IMR-90 (cell line): ENCODE results near the gene SPATA2. TPM values are rescaled to one million over a fixed set of nuclear protein-coding genes. Genes with fewer than 3 reads are reported as not detected.

Experiments used
- ATAC-seq: fragments of 200-7000 bp; cut with Tn5 transposase; 2 replicates; pipeline ENCODE4 v1.9.1; 2020; ENCODE audit warnings: low read depth, mild to moderate bottlenecking, moderate library complexity
- BruUV-seq: library from RNA; stranded (reverse); fragments of 400-500 nt; replicated peaks from 2 replicates; lab custom pipeline; 2021; lab: Mats Ljungman, UMichigan
- CTCF ChIA-PET: fragments of 300-600 bp; formaldehyde crosslinking; extraction: SDS; loops from one replicate; lab custom pipeline; 2021; ENCODE audit warnings: antibody characterized with exemption; lab: Yijun Ruan, JAX
- POLR2A ChIA-PET: fragments of 300-600 bp; sonication (Branson Sonifier 250); formaldehyde crosslinking; loops from one replicate; lab custom pipeline; 2022; ENCODE audit warnings: antibody characterized with exemption; ENCODE audit not compliant: unreplicated experiment; lab: Charles Lee
- DNase-seq: peaks from one replicate; pipeline ENCODE4 v3.0.0; 2013
- H2AFZ ChIP-seq: replicated peaks from 2 replicates; pipeline ENCODE3; 2013; ENCODE audit warnings: low read length, mild to moderate bottlenecking; ENCODE audit not compliant: poor library complexity
- H2AK5ac ChIP-seq: 2 replicates; pipeline ENCODE4 v1.6.1; 2013; ENCODE audit warnings: low read depth, low read length, inconsistent platforms
- H2AK9ac ChIP-seq: replicated peaks from 2 replicates; pipeline ENCODE3; 2013; ENCODE audit warnings: mild to moderate bottlenecking, low read depth, low read length, moderate library complexity; ENCODE audit not compliant: poor library complexity
- H2BK120ac ChIP-seq: 2 replicates; pipeline ENCODE4 v1.6.1; 2013; ENCODE audit warnings: low read depth, low read length, inconsistent platforms
- H2BK15ac ChIP-seq: 3 replicates; pipeline ENCODE4 v1.6.1; 2013; ENCODE audit warnings: low read depth, low read length, inconsistent platforms
- H2BK20ac ChIP-seq: 2 replicates; pipeline ENCODE4 v1.6.1; 2013; ENCODE audit warnings: low read depth, mild to moderate bottlenecking, inconsistent platforms, low read length, moderate library complexity
- H2BK5ac ChIP-seq: 2 replicates; pipeline ENCODE4 v1.6.1; 2013; ENCODE audit warnings: mild to moderate bottlenecking, low read depth, low read length, inconsistent platforms; ENCODE audit not compliant: poor library complexity, severe bottlenecking
- H3K14ac ChIP-seq: replicated peaks from 2 replicates; pipeline ENCODE4 v1.6.1; 2013; ENCODE audit warnings: low read depth, low read length, inconsistent platforms
- H3K18ac ChIP-seq: 2 replicates; pipeline ENCODE4 v1.6.1; 2013; ENCODE audit warnings: low read depth, low read length, control low read depth
- H3K23ac ChIP-seq: 2 replicates; pipeline ENCODE4 v1.6.1; 2013; ENCODE audit warnings: low read depth, low read length, inconsistent platforms
- H3K27ac ChIP-seq: 2 replicates; pipeline ENCODE4 v1.5.1; 2013; ENCODE audit warnings: mild to moderate bottlenecking, control low read depth, low read length; ENCODE audit not compliant: insufficient read depth
- H3K27me3 ChIP-seq: 2 replicates; pipeline ENCODE4 v1.6.1; 2013; ENCODE audit warnings: low read length; ENCODE audit not compliant: control insufficient read depth, insufficient read depth
- H3K36me3 ChIP-seq: 2 replicates; pipeline ENCODE4 v1.6.1; 2013; ENCODE audit warnings: low read length, mixed read lengths; ENCODE audit not compliant: control insufficient read depth, insufficient read depth
- H3K4ac ChIP-seq: 2 replicates; pipeline ENCODE4 v1.6.1; 2013; ENCODE audit warnings: low read depth, low read length, inconsistent platforms
- H3K4me1 ChIP-seq: 2 replicates; pipeline ENCODE4 v1.6.1; 2013; ENCODE audit warnings: low read length, mixed read lengths; ENCODE audit not compliant: control insufficient read depth, insufficient read depth
- H3K4me2 ChIP-seq: 2 replicates; pipeline ENCODE4 v1.6.1; 2013; ENCODE audit warnings: low read depth, mild to moderate bottlenecking, control low read depth, low read length, moderate library complexity
- H3K4me3 ChIP-seq: 2 replicates; pipeline ENCODE4 v1.5.1; 2013; ENCODE audit warnings: low read depth, mild to moderate bottlenecking, control low read depth, low read length, moderate library complexity; ENCODE audit not compliant: insufficient read depth
- H3K56ac ChIP-seq: 2 replicates; pipeline ENCODE4 v1.6.1; 2013; ENCODE audit warnings: low read length, inconsistent platforms; ENCODE audit not compliant: insufficient read depth; ENCODE audit errors: extremely low read depth
- H3K79me1 ChIP-seq, 2 experiments: 2 replicates each; pipeline ENCODE4 v1.6.1; 2013; ENCODE audit warnings: low read length in 2 of 2, inconsistent platforms in 1 of 2, low read depth in 1 of 2
- H3K9ac ChIP-seq: 2 replicates; pipeline ENCODE4 v1.6.1; 2013; ENCODE audit warnings: low read depth, low read length, control low read depth
- H3K9me1 ChIP-seq: 2 replicates; pipeline ENCODE4 v1.6.1; 2013; ENCODE audit warnings: low read length, inconsistent platforms; ENCODE audit not compliant: insufficient read depth
- H3K9me3 ChIP-seq: 2 replicates; pipeline ENCODE4 v1.6.1; 2013; ENCODE audit warnings: low read length; ENCODE audit not compliant: control insufficient read depth, insufficient read depth
- H4K20me1 ChIP-seq: 2 replicates; pipeline ENCODE4 v1.6.1; 2013; ENCODE audit warnings: low read length, inconsistent platforms; ENCODE audit not compliant: insufficient read depth
- H4K5ac ChIP-seq: 2 replicates; pipeline ENCODE4 v1.6.1; 2013; ENCODE audit warnings: mild to moderate bottlenecking, low read depth, low read length, control low read depth
- H4K8ac ChIP-seq, 2 experiments: 2 replicates each; pipeline ENCODE4 v1.6.1; 2013; ENCODE audit warnings: low read depth in 2 of 2, low read length in 2 of 2, control low read depth in 1 of 2, inconsistent platforms in 1 of 2
- H4K91ac ChIP-seq: 2 replicates; pipeline ENCODE4 v1.6.1; 2013; ENCODE audit warnings: low read depth, low read length, inconsistent platforms; ENCODE audit not compliant: insufficient read depth
- BHLHE40 ChIP-seq: fragments of 150-350 bp; IDR thresholded peaks from 2 replicates; pipeline ENCODE4 v1.6.1; 2016; ENCODE audit warnings: mild to moderate bottlenecking, low read depth, low read length
- CHD1 ChIP-seq: IDR thresholded peaks from 2 replicates; pipeline ENCODE4 v1.6.1; 2012; ENCODE audit warnings: low read depth, low read length, improper control_type of control experiment
- RFX5 ChIP-seq: IDR thresholded peaks from 2 replicates; pipeline ENCODE4 v1.8.0; 2012; ENCODE audit warnings: low read depth, mild to moderate bottlenecking, low read length, moderate library complexity
- WGBS, 2 experiments: methylation state at CpG; one replicate each; pipeline versions ENCODE4 v1.1.5 to v1.1.7; 2013; ENCODE audit warnings: missing lambda C conversion rate in 2 of 2; ENCODE audit not compliant: insufficient read length in 1 of 2; ENCODE audit errors: extremely low coverage in 2 of 2; 5-methylcytosine and 5-hydroxymethylcytosine counted together
- dilution Hi-C: fragments of 300-500 bp; cut with HindIII; formaldehyde crosslinking; loops from one replicate; pipeline ENCODE4 v1.14.3; 2018; ENCODE audit warnings: low sequenced_read_pairs; ENCODE audit not compliant: unreplicated experiment
- in situ Hi-C: fragments of 300-500 bp; cut with MboI; formaldehyde crosslinking; loops from 3 replicates; pipeline ENCODE4 v1.14.3; 2019; ENCODE audit warnings: low sequenced_read_pairs, inconsistent platforms, mixed read lengths
- intact Hi-C: fragments of 100-400 bp; cut with micrococcal nuclease; formaldehyde crosslinking; loops from 2 replicates; pipeline ENCODE4 v1.10.0; 2022
- polyA plus RNA-seq, 3 experiments: library from polyadenylated mRNA; depleted of rRNA; stranded (reverse); fragments of >200 nt; gene quantifications; 2 replicates each; pipeline ENCODE4 v1.2.3, GENCODE V29; 2012; ENCODE audit warnings: low replicate concordance in 1 of 3
- total RNA-seq: library from RNA; depleted of rRNA; stranded (reverse); fragments of >200 nt; gene quantifications from 2 replicates; pipeline ENCODE4 v1.2.3, GENCODE V29; 2012
- TF ChIP-seq, protein P1 (sequence below): conservative IDR thresholded peaks from 2 replicates; pipeline ENCODE4 v1.5.1; 2012; ENCODE audit warnings: mild to moderate bottlenecking, low read depth, low read length, improper control_type of control experiment

SPATA2 gene
- total and polyA plus RNA-seq, 2 of the 4 experiments (the other 2 are of a cell fraction), result 1.3 to 4.5 TPM

GRCh38 chr20:49941456-49941855 is 26.1 kb upstream of the SPATA2 start:
- POLR2A ChIA-PET, result no interaction called here
- in situ Hi-C loops, result no loop called here

More at GRCh38 chr20:49941456-49941855, 26.1 kb upstream of the SPATA2 start:
- Histone ChIP-seq H3K56ac (no peak overlapping the region), H3K36me3 (peaks cover 35% of the 10 kb centered on the region), H3K18ac (no peak overlapping the region), H3K23ac (peak overlapping the region; percentile 31; the same call in 1 of the 2 replicates), H3K4me3 (no peak overlapping the region), H3K14ac (no peak overlapping the region), H3K4me1 (peaks cover 13% of the 10 kb centered on the region), H4K5ac (no peak overlapping the region), H2BK5ac (no peak overlapping the region), H3K9me1 (peaks cover 29% of the 10 kb centered on the region), H3K79me1 (peaks cover 18 to 79% of the 10 kb centered on the region in 2 experiments), H2BK120ac (no peak overlapping the region), H4K8ac (no peak overlapping the region), H4K91ac (no peak overlapping the region), H2BK15ac (no peak overlapping the region), H2AFZ (no peak overlapping the region), H2BK20ac (no peak overlapping the region), H3K27ac (no peak overlapping the region), H3K9me3 (no peaks in the 10 kb centered on the region), H4K20me1 (peaks cover 48% of the 10 kb centered on the region), H2AK5ac (no peak overlapping the region), H2AK9ac (no peak overlapping the region), H3K4me2 (no peak overlapping the region), H3K27me3 (no peaks in the 10 kb centered on the region), H3K9ac (no peak overlapping the region), H3K4ac (no peak overlapping the region)
- WGBS, 2 experiments, result 99% methylated on average over 10 of the region's 15 CpGs; no CpG with 5 or more reads in 1 of the 2 experiments
- CTCF ChIA-PET, result no interaction called here
- ATAC-seq, result no peak
- no TSS peak for BruUV-seq
- intact Hi-C loops (no loop called here), dilution Hi-C loops (no loop called here)
- TF ChIP-seq, protein P1, sequence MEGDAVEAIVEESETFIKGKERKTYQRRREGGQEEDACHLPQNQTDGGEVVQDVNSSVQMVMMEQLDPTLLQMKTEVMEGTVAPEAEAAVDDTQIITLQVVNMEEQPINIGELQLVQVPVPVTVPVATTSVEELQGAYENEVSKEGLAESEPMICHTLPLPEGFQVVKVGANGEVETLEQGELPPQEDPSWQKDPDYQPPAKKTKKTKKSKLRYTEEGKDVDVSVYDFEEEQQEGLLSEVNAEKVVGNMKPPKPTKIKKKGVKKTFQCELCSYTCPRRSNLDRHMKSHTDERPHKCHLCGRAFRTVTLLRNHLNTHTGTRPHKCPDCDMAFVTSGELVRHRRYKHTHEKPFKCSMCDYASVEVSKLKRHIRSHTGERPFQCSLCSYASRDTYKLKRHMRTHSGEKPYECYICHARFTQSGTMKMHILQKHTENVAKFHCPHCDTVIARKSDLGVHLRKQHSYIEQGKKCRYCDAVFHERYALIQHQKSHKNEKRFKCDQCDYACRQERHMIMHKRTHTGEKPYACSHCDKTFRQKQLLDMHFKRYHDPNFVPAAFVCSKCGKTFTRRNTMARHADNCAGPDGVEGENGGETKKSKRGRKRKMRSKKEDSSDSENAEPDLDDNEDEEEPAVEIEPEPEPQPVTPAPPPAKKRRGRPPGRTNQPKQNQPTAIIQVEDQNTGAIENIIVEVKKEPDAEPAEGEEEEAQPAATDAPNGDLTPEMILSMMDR, result no peak
- TF ChIP-seq BHLHE40, result no peak
- no peak for TF ChIP-seq RFX5
- no peak for TF ChIP-seq CHD1
- DNase-seq, result no peak
